ENCODE data around the gene UBE3B.

The UBE3B gene

GRCh38 chr12:109501299-109501698 is 23.9 kb downstream of the UBE3B start:
- no peak for DNase-seq

GRCh38 chr12:109502332-109502731 is 24.9 kb downstream of the UBE3B start:
- DNase-seq: no peak

GRCh38 chr12:109503611-109504010 is 26.2 kb downstream of the UBE3B start:
- DNase-seq: no peak

DNA sequence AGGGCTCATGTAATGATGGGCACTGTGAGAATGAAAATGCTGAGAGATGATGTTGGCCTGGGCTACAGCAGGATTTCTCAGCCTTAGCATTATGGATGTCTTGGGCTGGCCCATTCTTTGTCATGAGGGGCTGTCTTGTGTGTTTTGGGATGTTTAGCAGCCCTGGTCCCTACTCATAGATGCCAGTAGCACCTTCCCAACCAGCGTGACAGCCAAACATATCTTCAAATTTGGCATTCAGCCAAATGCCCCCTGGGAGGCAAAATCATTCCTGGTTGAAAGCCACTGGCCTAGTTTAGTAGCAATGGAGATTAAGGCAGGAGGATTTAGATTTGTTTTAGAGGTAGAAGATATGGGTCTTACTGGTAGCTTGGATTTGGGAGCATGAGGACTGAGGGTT is 26.6 kb downstream of the UBE3B start:
- no peak for DNase-seq

- DNase-seq: no peak
These were observed 32.8 kb downstream of the UBE3B start for GRCh38 chr12:109510196-109510595.

DNA sequence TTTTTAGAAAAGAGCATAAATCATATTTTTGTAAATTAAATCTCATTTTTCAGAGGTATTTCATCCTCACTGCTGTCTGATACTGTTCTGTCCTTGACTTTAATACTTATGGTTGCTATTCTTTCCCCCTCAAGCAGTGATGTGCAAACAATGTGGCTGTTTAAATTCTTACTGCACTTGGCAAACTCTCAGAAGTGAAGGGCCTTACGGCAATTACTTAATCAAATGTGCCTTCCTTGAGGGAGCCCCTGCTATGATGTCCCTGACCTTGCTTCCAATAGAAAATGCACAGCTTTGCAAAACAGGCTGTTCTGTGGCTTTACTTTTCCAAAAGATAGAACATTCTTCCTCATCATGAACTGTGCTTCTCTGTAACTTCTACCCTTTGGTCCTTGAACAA is 35.2 kb downstream of the UBE3B start:
- no peak for DNase-seq

- no peak for DNase-seq
These were observed 35.6 kb downstream of the UBE3B start for GRCh38 chr12:109513051-109513450.

DNA sequence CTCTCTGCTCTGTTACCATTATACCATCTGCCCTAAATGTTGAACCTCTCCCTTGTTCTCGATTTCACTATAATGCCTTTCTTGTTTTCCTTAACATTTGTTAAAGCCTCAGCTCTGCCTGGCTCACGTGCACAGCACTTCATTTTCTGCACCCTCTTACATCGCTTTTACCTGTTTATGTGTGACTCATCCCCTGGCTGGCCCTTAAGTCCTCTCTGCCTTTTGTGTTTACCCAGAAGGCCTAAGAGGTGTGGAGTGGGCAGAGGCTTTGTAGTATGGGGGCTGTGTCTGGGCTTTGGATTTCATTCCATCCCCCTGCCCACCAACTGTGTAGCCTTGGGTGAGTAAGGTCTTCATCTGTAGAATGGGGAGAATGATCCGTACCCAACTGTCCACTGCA is 36.5 kb downstream of the UBE3B start:
- DNase-seq: no peak

- DNase-seq: no peak
These were observed 40.2 kb downstream of the UBE3B start for GRCh38 chr12:109517619-109518018.

GRCh38 chr12:109518820-109519665 is 41.6 kb downstream of the UBE3B start:
- DNase-seq: peak; percentile 66

DNA sequence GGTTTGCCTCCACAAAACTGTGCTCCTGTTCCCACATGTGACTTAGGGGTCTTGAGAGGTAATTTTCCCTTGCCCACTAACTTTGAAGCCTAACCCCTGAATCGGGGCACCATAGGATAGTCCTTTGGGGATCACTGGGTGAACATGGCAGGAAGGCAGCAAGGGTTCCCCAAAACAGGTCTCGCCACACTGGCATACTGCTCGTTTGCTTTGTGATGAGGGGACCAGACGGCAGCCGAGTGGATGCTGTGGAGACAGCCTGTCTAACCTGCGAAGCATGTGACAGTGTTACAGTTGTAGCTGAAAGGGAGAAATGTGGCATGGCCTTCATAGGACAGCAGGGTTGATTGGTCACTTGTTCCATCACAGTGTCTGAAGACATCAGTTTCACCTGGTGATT is 42.4 kb downstream of the UBE3B start:
- no peak for DNase-seq

GRCh38 chr12:109521831-109522230 is 44.4 kb downstream of the UBE3B start:
- DNase-seq: no peak

- no peak for DNase-seq
These were observed 45.6 kb downstream of the UBE3B start for GRCh38 chr12:109523071-109523470.

- no peak for DNase-seq
These were observed 46.1 kb downstream of the UBE3B start for GRCh38 chr12:109523504-109523903.

- no peak for DNase-seq
These were observed 47.2 kb downstream of the UBE3B start for GRCh38 chr12:109524466-109525278.

- DNase-seq: no peak
These were observed 47.8 kb downstream of the UBE3B start for GRCh38 chr12:109525279-109525585.

- DNase-seq: no peak
These were observed 50.2 kb downstream of the UBE3B start for GRCh38 chr12:109527489-109528123.

DNA sequence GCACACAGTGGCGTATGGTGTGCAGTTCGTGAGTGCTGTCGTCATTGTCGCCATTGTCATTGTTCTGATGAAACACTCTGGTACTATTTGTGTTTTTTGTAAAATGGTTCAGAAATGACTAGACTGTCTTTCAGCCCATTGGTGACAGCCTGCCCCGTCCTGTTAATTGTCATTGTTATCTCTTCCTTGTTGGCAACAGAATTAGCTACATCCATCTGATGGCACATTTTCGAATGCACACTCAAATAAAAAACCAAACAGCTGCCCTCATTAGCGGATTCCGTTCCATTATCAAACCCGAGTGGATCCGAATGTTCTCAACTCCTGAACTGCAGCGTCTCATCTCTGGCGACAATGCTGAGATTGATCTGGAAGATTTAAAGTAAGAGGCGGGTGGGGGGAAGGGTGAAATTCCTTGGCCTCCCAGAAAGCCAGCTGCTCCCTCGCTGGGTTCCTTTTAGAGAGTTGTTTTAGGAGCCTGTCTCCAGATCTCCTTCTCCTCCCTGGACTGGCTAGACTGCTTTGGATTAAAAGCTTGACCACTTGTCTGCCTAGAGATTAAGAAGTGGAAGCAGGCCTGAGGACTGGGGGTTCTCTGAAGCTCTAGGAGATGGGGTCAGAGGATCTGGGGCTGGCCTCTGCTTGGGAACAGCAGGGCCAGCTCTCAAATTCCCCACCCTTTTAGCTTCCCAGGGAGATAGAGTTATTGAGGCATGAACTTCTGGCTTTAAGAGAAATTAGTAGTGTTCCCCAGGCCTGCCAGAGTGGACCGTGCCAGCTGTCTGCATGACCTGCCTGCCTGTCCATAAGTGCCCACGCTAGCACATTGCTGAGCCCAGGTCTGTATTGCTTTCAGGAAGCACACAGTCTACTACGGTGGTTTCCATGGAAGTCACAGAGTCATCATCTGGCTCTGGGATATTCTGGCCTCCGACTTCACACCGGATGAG is 52.5 kb downstream of the UBE3B start:
- no peak for DNase-seq

DNA sequence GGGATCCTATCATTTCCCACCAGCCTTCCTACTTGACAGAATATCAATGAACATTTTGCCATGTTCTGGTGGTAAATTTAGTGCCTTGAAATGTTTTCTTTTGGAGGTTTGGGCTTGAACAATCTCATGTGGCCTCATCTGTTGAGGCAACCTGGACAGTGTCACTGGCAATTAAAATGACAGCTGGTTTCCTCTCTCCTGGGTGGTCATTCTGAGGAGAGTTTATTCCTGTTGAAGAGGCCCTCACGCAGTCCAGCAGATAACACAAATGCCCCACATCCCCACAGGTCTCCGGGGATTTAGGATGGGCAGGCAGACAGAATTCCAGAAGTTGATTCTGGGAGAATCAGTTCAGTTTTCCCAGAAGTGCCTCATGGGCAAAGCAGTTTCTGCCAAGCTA is 54.0 kb downstream of the UBE3B start:
- no peak for DNase-seq

DNA sequence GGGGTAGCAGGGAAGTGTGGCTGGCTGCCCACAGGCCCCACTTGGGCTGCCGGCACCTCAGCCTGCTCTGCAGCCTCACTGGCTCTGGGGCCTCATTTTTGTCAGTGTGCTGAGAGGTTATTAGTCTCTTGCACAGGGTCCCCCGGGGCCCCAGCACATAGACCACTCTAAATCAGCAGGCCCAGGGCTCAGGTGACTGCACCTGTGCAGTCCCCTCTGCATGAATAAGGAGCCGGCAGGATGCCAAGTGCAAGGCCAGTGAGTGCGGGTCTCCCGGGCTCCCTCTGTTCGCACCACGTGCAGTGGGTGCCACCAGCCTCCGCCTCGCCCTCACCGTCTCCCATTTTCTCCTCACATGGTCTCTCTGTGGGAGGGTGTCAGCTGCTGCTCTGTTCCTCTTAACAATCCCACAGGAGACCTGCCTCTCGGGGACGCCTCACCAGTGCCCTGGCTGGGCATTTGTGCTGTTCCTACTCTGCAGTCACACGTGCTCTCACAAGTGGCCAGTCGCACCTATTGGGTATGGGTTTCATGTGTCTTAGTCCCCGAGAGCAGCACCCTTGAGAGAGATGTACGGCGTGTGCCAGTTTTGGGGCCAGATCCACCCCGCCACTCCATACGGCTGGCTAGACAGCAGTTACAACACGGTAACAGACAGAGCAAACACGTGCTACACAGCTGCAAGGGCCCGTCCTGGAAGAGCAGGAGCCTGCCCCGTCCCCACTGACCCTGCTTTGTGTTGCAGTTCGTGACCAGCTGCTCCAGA is 55.5 kb downstream of the UBE3B start:
- no peak for DNase-seq

DNA sequence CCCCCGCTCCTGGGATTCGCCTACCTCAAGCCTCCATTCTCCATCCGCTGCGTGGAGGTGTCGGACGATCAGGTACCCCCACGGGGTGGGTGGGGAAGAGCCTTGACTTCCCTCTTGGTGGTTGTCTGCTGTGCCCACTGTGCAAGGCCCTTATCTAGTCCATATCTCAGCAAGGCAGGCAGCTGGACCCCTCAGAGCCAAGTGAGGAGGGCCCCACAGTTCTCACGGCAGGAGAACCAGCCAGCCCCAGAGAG is 56.0 kb downstream of the UBE3B start:
- DNase-seq: no peak

DNA sequence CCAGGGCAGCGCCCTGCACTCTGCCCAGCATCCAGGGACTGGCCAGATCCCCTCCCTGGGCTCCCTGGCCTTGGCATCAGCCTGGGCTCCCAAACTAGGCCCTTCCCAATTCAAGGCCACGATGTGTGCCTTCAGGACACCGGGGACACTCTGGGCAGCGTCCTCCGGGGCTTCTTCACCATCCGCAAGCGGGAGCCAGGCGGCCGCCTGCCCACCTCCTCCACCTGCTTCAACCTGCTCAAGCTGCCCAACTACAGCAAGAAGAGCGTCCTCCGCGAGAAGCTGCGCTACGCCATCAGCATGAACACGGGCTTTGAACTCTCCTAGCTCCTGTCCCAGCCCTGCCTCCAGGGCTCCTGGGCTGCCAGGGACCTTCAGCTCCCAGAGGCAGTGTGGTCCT is 57.0 kb downstream of the UBE3B start:
- DNase-seq: no peak
